ENCODE measurements around the gene FGF5. TPM values are rescaled to one million over a fixed set of nuclear protein-coding genes. Genes with fewer than 3 reads are reported as not detected.

FGF5 gene
- total RNA-seq, 1 donor from 2014 or later: not detected

DNA sequence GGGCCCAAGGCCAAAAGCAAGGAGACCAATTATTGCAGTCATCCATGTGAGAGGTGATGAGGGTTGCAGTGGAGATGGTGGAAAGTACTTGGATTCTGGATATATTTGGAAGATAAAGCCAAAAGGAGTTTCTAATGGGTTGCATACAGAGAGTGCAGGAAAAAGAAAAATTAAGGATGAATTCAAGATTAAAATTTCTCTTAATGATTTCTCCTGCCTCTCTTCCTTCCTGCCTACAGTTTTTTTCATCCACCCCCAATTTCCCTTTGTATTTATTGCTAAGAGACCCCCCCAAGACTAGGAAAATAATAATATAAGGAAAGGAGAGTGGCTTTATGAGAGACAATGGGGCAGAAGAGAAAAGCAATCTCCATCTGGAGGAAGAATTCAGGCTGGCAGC, 8.6 kb upstream of the FGF5 start:
- Histone ChIP-seq H3K27me3 (no peaks in the 10 kb centered on the region), H3K4me1 (no peaks in the 10 kb centered on the region), H3K9me3 (no peaks in the 10 kb centered on the region), H3K36me3 (no peaks in the 10 kb centered on the region), H3K27ac (no peak overlapping the region), H3K4me3 (no peak overlapping the region)
- no peak for DNase-seq (ENCODE audit: extremely low spot score in 2 of 2)
- TF ChIP-seq, protein P1, sequence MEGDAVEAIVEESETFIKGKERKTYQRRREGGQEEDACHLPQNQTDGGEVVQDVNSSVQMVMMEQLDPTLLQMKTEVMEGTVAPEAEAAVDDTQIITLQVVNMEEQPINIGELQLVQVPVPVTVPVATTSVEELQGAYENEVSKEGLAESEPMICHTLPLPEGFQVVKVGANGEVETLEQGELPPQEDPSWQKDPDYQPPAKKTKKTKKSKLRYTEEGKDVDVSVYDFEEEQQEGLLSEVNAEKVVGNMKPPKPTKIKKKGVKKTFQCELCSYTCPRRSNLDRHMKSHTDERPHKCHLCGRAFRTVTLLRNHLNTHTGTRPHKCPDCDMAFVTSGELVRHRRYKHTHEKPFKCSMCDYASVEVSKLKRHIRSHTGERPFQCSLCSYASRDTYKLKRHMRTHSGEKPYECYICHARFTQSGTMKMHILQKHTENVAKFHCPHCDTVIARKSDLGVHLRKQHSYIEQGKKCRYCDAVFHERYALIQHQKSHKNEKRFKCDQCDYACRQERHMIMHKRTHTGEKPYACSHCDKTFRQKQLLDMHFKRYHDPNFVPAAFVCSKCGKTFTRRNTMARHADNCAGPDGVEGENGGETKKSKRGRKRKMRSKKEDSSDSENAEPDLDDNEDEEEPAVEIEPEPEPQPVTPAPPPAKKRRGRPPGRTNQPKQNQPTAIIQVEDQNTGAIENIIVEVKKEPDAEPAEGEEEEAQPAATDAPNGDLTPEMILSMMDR (IDR thresholded peaks at IDR 0.05): no peak
- no peak for TF ChIP-seq POLR2AphosphoS5 (IDR thresholded peaks at IDR 0.05; ENCODE audit: insufficient read depth in 1 of 2, low read depth in 1 of 2)
- no peak for TF ChIP-seq POLR2A (IDR thresholded peaks at IDR 0.05)
- intact Hi-C loops (cut with DNase I): no loop called here

DNA sequence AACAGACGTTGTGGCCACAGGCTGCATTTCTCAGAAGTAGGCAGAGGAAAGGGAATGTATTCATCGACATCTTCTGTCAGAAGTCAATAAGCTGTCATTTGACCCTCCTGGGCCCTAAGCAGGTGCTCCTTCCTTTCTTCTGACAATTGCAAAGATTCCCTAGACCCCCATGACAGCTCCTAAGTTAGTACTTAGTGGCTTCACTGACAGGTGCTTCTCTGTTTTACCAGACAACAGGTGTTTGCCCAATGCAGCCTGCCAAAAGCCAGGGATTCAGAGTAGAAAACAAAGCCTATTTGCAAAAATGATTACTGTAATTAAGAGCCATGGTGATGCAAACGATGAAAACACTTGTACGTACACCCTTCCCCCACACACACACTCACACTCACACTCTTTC, 7.5 kb upstream of the FGF5 start:
- Histone ChIP-seq H3K4me3 (no peak overlapping the region), H3K27me3 (no peaks in the 10 kb centered on the region), H3K36me3 (no peaks in the 10 kb centered on the region), H3K4me1 (no peaks in the 10 kb centered on the region), H3K9me3 (no peaks in the 10 kb centered on the region), H3K27ac (no peak overlapping the region)
- TF ChIP-seq POLR2A (IDR thresholded peaks at IDR 0.05) (no peak), POLR2AphosphoS5 (IDR thresholded peaks at IDR 0.05; ENCODE audit: insufficient read depth in 1 of 2, low read depth in 1 of 2) (no peak)
- no peak for DNase-seq (ENCODE audit: extremely low spot score in 2 of 2)
- intact Hi-C loops (cut with DNase I): no loop called here

DNA sequence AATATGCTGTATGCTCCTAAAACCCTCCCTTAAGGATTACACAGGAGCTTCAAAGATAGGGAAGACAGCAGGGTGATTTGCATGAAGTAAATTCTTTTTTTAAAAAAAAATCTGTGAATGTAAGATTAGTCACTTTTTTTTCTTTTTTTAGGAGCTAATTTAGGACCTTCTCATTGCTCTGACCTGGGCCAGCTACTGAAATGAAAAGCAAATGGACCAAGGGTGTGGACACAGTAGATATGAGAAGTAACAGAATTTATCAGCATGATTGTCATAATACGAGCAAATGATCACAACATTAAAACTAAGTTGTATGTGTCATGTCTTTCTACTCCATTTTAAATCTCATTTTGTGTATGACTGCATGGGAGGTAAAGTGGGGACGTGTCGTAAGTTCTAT, 6.6 kb upstream of the FGF5 start:
- no peaks in the 10 kb centered on the region for H3K9me3 ChIP-seq
- no peak overlapping the region for H3K27ac ChIP-seq
- H3K4me1 ChIP-seq: no peaks in the 10 kb centered on the region
- H3K36me3 ChIP-seq: no peaks in the 10 kb centered on the region
- intact Hi-C loops (cut with DNase I): no loop called here
- no peaks in the 10 kb centered on the region for H3K27me3 ChIP-seq
- no peak overlapping the region for H3K4me3 ChIP-seq
- DNase-seq (ENCODE audit: extremely low spot score in 2 of 2): no peak
- TF ChIP-seq POLR2A (IDR thresholded peaks at IDR 0.05): no peak
- TF ChIP-seq, protein P1 (IDR thresholded peaks at IDR 0.05): no peak
- no peak for TF ChIP-seq POLR2AphosphoS5 (IDR thresholded peaks at IDR 0.05; ENCODE audit: insufficient read depth in 1 of 2, low read depth in 1 of 2)

DNA sequence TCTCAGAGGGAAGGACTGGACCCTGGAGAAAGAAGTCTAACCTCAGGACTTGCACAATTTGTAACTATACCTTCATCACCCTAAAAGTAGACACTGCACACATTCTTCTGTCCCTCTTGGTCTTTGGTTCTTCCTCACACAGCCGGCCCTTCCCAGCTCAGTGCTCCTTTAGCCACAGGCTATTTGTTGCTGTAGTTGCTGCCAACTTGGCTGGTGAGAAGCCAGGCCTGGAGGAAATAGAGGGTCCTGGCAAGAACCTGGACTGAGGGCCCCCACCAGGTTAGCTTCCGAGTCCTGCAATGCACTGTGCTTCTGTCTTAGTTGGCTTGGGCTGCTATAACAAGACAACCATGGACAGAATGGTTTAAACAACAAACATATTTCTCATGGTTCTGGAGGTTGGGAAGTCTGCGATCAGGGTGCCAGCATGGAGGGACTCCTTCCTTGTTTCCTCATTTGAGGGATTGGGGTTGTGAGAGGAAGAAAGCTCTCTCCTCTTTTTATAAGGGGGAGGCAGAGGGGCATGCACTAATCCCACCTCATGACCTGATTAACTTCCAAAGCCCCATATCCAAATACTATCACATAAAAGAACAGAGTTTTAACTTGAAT, 4.4 kb upstream of the FGF5 start:
- intact Hi-C loops (cut with DNase I): no loop called here
- H3K4me1 ChIP-seq: peaks cover 19% of the 10 kb centered on the region
- no peak overlapping the region for H3K4me3 ChIP-seq
- no peak for DNase-seq (ENCODE audit: extremely low spot score in 2 of 2)
- no peaks in the 10 kb centered on the region for H3K36me3 ChIP-seq
- no peak overlapping the region for H3K27ac ChIP-seq
- TF ChIP-seq, protein P1 (IDR thresholded peaks at IDR 0.05): no peak
- no peak for TF ChIP-seq POLR2AphosphoS5 (IDR thresholded peaks at IDR 0.05; ENCODE audit: insufficient read depth in 1 of 2, low read depth in 1 of 2)
- no peak for TF ChIP-seq POLR2A (IDR thresholded peaks at IDR 0.05)
- no peaks in the 10 kb centered on the region for H3K9me3 ChIP-seq
- no peaks in the 10 kb centered on the region for H3K27me3 ChIP-seq

DNA sequence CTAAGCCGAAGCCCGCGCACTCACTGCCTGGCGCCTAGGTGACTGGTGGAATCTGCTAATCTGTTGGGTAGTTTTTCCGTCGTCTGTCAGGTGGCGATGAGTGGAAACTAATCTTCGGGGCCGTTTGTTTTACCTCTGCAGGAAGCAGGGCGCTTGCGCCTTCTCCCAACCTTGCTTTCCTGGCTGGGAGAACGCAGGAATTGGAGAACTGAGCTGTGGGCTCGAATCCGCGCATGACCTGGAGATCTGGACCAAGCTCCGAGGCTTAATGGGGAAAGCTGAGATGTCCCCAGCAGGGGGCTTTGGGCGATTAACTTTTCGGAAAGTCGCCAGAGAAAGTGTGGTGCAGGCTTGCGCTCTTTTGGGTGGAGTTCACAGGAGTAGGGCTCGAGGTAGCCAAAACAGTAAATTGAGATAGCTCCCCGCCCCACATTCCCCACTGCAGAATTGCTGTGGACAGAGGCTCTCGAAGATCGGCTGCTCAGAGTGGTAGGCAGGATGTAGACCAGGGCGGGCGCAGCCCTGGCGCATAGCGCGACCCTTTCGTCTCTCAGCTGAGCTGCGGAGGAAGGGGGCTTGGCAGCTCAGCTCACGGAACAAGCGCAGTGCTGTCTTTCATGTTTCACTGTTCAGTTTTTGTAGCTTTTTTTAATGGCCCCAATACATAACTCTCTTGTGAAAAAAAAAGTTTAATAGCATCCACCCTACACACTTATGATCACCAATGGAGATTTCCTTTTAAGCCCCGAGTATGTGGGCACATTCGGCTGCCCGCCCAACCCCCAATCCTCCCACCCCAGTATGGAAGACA, 2.7 kb upstream of the FGF5 start:
- no peak for TF ChIP-seq POLR2A (IDR thresholded peaks at IDR 0.05)
- TF ChIP-seq, protein P1 (IDR thresholded peaks at IDR 0.05): no peak
- no peak for TF ChIP-seq POLR2AphosphoS5 (IDR thresholded peaks at IDR 0.05; ENCODE audit: insufficient read depth in 1 of 2, low read depth in 1 of 2)
- no peak for DNase-seq (ENCODE audit: extremely low spot score in 2 of 2)
- H3K9me3 ChIP-seq: no peaks in the 10 kb centered on the region
- H3K27me3 ChIP-seq: no peaks in the 10 kb centered on the region
- intact Hi-C loops (cut with DNase I): no loop called here
- no peaks in the 10 kb centered on the region for H3K36me3 ChIP-seq
- peaks cover 21% of the 10 kb centered on the region for H3K4me1 ChIP-seq
- H3K4me3 ChIP-seq: no peak overlapping the region
- H3K27ac ChIP-seq: no peak overlapping the region
